Measurements from ENCODE around the gene UNC5B.

Gene UNC5B

GRCh38 chr10:71223347-71224058, 11.1 kb downstream of the UNC5B start:
- H2AFZ ChIP-seq (ENCODE audit: low read length, unreplicated experiment) = no peak overlapping the region
- H3K79me2 ChIP-seq (ENCODE audit: control insufficient read depth, insufficient read depth, low read length, unreplicated experiment) = no peaks in the 10 kb centered on the region
- no peak overlapping the region for H3K27ac ChIP-seq (ENCODE audit: low read depth, low read length)
- no peaks in the 10 kb centered on the region for H3K27me3 ChIP-seq (ENCODE audit: insufficient read depth, low read length)
- H3K4me3 ChIP-seq (ENCODE audit: low read depth, low read length) = no peak overlapping the region
- H3K36me3 ChIP-seq (ENCODE audit: insufficient read depth, low read length) = no peaks in the 10 kb centered on the region
- no peaks in the 10 kb centered on the region for H3K4me1 ChIP-seq (ENCODE audit: control insufficient read depth, insufficient read depth, low read length, unreplicated experiment)

DNA sequence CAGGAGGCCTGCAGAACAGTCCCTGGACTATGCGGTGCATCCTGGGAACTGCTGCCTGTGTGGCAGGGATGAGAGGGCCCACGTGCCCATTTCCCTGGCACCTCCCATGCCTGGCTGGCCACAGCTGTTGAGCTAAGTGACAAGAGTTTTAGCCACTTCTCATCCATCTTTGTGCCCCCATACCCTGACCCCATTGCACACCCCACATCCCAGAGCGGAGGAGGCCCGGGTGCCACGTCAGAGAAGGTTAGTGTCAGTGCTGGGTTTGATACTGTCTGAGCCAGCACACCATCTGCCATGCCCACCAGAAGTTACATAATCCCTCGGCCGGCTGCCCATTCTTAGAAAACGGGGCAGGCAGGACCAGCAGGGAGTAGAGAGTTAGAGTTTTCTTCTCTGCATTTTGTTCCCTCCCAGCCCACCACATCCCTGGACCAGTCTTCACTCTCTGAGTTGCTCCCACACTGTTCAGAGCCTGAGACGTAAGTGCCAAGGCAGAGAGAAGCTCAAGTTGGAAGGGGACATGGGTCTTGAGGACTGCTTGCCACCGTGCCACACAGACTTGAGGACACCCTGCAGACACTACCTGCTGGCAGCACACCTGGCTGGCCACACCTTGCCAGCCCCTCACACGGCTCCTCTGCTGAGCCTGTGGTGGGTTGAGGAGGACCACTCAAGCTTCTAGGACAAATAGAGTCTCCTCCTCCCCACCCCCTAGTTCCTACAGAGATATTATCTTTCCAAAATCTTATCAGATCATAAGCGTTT, 13.1 kb downstream of the UNC5B start:
- H2AFZ ChIP-seq (ENCODE audit: low read length, unreplicated experiment) = no peak overlapping the region
- no peaks in the 10 kb centered on the region for H3K79me2 ChIP-seq (ENCODE audit: control insufficient read depth, insufficient read depth, low read length, unreplicated experiment)
- no peaks in the 10 kb centered on the region for H3K4me1 ChIP-seq (ENCODE audit: control insufficient read depth, insufficient read depth, low read length, unreplicated experiment)
- H3K27ac ChIP-seq (ENCODE audit: low read depth, low read length) = no peak overlapping the region
- H3K36me3 ChIP-seq (ENCODE audit: insufficient read depth, low read length) = no peaks in the 10 kb centered on the region
- H3K27me3 ChIP-seq (ENCODE audit: insufficient read depth, low read length) = no peaks in the 10 kb centered on the region
- no peak overlapping the region for H3K4me3 ChIP-seq (ENCODE audit: low read depth, low read length)

- H3K36me3 ChIP-seq (ENCODE audit: insufficient read depth, low read length) = no peaks in the 10 kb centered on the region
- H3K27me3 ChIP-seq (ENCODE audit: insufficient read depth, low read length) = no peaks in the 10 kb centered on the region
- no peaks in the 10 kb centered on the region for H3K79me2 ChIP-seq (ENCODE audit: control insufficient read depth, insufficient read depth, low read length, unreplicated experiment)
- no peak overlapping the region for H3K27ac ChIP-seq (ENCODE audit: low read depth, low read length)
- H3K4me3 ChIP-seq (ENCODE audit: low read depth, low read length) = no peak overlapping the region
- no peaks in the 10 kb centered on the region for H3K4me1 ChIP-seq (ENCODE audit: control insufficient read depth, insufficient read depth, low read length, unreplicated experiment)
- no peak overlapping the region for H2AFZ ChIP-seq (ENCODE audit: low read length, unreplicated experiment)
Measured at GRCh38 chr10:71228875-71229675, 16.7 kb downstream of the UNC5B start.

- H3K79me2 ChIP-seq (ENCODE audit: control insufficient read depth, insufficient read depth, low read length, unreplicated experiment) = no peaks in the 10 kb centered on the region
- no peaks in the 10 kb centered on the region for H3K36me3 ChIP-seq (ENCODE audit: insufficient read depth, low read length)
- no peak overlapping the region for H3K27ac ChIP-seq (ENCODE audit: low read depth, low read length)
- peaks cover 6% of the 10 kb centered on the region for H3K4me1 ChIP-seq (ENCODE audit: control insufficient read depth, insufficient read depth, low read length, unreplicated experiment)
- no peak overlapping the region for H2AFZ ChIP-seq (ENCODE audit: low read length, unreplicated experiment)
- no peak overlapping the region for H3K4me3 ChIP-seq (ENCODE audit: low read depth, low read length)
- H3K27me3 ChIP-seq (ENCODE audit: insufficient read depth, low read length) = no peaks in the 10 kb centered on the region
Measured at GRCh38 chr10:71229726-71230655, 17.6 kb downstream of the UNC5B start.

- Histone ChIP-seq H3K27me3 (ENCODE audit: insufficient read depth, low read length) (no peaks in the 10 kb centered on the region), H3K4me3 (ENCODE audit: low read depth, low read length) (no peak overlapping the region), H3K36me3 (ENCODE audit: insufficient read depth, low read length) (no peaks in the 10 kb centered on the region), H3K4me1 (ENCODE audit: control insufficient read depth, insufficient read depth, low read length, unreplicated experiment) (peaks cover 13% of the 10 kb centered on the region), H3K79me2 (ENCODE audit: control insufficient read depth, insufficient read depth, low read length, unreplicated experiment) (no peaks in the 10 kb centered on the region), H2AFZ (ENCODE audit: low read length, unreplicated experiment) (no peak overlapping the region), H3K27ac (ENCODE audit: low read depth, low read length) (no peak overlapping the region)
Measured at GRCh38 chr10:71230656-71231025, 18.3 kb downstream of the UNC5B start.

GRCh38 chr10:71231206-71231605, 18.8 kb downstream of the UNC5B start:
- Histone ChIP-seq H3K27me3 (ENCODE audit: insufficient read depth, low read length) (no peaks in the 10 kb centered on the region), H3K4me1 (ENCODE audit: control insufficient read depth, insufficient read depth, low read length, unreplicated experiment) (peaks cover 17% of the 10 kb centered on the region), H2AFZ (ENCODE audit: low read length, unreplicated experiment) (no peak overlapping the region), H3K79me2 (ENCODE audit: control insufficient read depth, insufficient read depth, low read length, unreplicated experiment) (no peaks in the 10 kb centered on the region), H3K4me3 (ENCODE audit: low read depth, low read length) (no peak overlapping the region), H3K27ac (ENCODE audit: low read depth, low read length) (no peak overlapping the region), H3K36me3 (ENCODE audit: insufficient read depth, low read length) (no peaks in the 10 kb centered on the region)

DNA sequence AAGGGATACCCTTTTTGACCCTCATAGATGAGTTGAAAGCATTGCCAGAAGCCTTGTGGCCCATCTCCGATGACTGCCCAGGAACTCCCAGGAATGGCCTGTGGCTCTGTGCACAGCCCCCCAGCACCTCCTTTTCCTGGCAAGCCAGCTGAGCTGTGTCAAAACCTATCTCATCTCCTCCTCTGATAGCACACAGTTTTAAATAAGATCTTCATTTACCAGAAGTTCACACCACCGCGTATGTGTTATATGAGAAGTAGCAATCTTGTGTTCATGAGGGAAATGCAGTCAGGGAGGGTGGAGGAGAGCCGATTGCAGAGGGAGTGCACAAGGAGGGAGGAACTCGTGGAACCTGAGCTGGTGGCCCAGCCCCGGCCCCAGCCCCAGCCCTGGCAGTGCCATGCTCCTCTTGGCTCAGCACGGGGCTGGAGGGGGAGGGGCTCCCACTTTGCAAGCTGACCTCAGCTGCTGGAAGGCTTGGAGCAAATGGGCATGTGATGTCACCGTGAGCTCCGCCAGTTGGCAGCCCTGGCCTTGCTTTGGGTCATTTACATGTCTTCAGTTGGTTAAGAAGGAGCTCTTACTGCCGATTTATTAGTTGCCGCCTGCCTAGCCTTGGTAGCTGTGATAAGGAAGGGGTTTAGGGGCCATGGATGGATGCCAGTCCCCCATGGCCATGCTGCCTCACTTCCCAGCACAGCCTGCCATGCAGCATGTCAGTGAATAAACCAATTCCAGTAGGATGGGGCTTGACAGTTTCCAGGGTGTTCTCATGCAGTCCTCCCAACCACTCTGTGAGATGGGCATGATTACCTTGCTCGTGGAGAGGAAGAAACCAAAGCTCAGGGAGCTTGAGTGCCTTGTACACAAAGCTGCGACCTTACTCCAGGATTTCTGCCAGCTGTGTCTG, 20.0 kb downstream of the UNC5B start:
- Histone ChIP-seq H3K27ac (ENCODE audit: low read depth, low read length) (no peak overlapping the region), H3K4me1 (ENCODE audit: control insufficient read depth, insufficient read depth, low read length, unreplicated experiment) (peaks cover 17% of the 10 kb centered on the region)

GRCh38 chr10:71233482-71233892, 21.1 kb downstream of the UNC5B start:
- Histone ChIP-seq H3K4me1 (ENCODE audit: control insufficient read depth, insufficient read depth, low read length, unreplicated experiment) (peaks cover 17% of the 10 kb centered on the region), H3K4me3 (ENCODE audit: low read depth, low read length) (no peak overlapping the region), H3K27me3 (ENCODE audit: insufficient read depth, low read length) (no peaks in the 10 kb centered on the region), H3K36me3 (ENCODE audit: insufficient read depth, low read length) (no peaks in the 10 kb centered on the region), H3K27ac (ENCODE audit: low read depth, low read length) (no peak overlapping the region), H3K79me2 (ENCODE audit: control insufficient read depth, insufficient read depth, low read length, unreplicated experiment) (no peaks in the 10 kb centered on the region), H2AFZ (ENCODE audit: low read length, unreplicated experiment) (no peak overlapping the region)

More for the DNA sequence above, 20.0 kb downstream of the UNC5B start:
- no peak overlapping the region for H3K4me3 ChIP-seq (ENCODE audit: low read depth, low read length)
- no peaks in the 10 kb centered on the region for H3K79me2 ChIP-seq (ENCODE audit: control insufficient read depth, insufficient read depth, low read length, unreplicated experiment)
- no peak overlapping the region for H2AFZ ChIP-seq (ENCODE audit: low read length, unreplicated experiment)
- no peaks in the 10 kb centered on the region for H3K27me3 ChIP-seq (ENCODE audit: insufficient read depth, low read length)
- no peaks in the 10 kb centered on the region for H3K36me3 ChIP-seq (ENCODE audit: insufficient read depth, low read length)

DNA sequence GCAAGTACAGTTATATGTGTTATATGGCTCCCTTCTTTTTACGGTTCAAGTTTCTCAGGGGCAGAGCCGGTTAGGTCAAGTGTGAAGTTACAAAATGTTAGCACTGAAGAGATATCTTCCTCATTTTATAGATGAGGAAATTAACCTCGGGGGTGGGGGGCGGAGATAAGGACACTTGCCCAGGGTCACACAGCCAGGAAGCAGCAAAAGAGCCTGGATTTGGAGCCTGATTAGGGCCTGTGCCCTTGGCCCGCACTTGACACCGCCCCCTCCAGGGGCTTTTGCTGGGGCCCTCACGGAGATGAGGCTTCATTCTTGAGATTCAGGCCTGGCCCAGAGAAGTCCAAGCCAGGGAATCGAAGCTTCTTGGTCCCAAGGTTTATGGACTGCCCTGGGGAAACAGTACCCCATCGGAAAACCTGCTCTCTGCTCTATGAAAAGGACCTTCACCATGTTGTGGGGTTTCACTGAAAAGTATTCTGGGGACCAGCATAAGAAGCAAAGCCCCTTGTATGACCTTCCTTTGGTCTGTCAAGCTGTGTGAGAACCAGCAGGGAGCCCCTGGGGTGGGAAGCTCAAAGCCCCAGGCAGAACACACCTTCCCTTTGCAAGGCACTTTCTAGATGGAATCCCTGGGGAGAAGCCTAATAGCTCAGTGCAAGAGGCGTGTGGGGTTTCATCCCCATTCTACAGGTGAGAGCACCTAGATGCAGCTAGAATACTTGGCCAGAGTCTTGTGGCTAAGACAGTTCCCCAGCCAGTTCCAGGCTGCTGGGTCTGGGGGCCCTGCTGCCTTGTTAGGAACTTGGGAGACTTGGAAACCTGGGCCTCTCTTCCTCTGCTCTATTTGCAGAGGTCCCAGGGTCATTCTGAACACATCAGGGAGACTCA, 21.9 kb downstream of the UNC5B start:
- Histone ChIP-seq H3K4me1 (ENCODE audit: control insufficient read depth, insufficient read depth, low read length, unreplicated experiment) (peaks cover 17% of the 10 kb centered on the region), H3K27me3 (ENCODE audit: insufficient read depth, low read length) (no peaks in the 10 kb centered on the region), H2AFZ (ENCODE audit: low read length, unreplicated experiment) (no peak overlapping the region)

More for the DNA sequence above, 21.9 kb downstream of the UNC5B start:
- H3K79me2 ChIP-seq (ENCODE audit: control insufficient read depth, insufficient read depth, low read length, unreplicated experiment) = no peaks in the 10 kb centered on the region
- no peak overlapping the region for H3K4me3 ChIP-seq (ENCODE audit: low read depth, low read length)
- H3K36me3 ChIP-seq (ENCODE audit: insufficient read depth, low read length) = no peaks in the 10 kb centered on the region
- H3K27ac ChIP-seq (ENCODE audit: low read depth, low read length) = no peak overlapping the region

Measured in ACC112 (cell line).